HG02571 (cell line): ENCODE results near the gene BDH1.
"Not testable (repeated sequence)": the region's sequence is repeated elsewhere in the genome, so short reads cannot be mapped to it uniquely, and the experiment has no call there.

Source experiments
- ATAC-seq: cut with Tn5 transposase; IDR thresholded peaks from one replicate; pipeline ENCODE4 v1.9.1; 2021; ENCODE audit warnings: mild to moderate bottlenecking, moderate library complexity; ENCODE audit not compliant: unreplicated experiment

BDH1 gene

GRCh38 chr3:197555281-197556261, at the start of gene BDH1:
Gene BDH1 (minus strand): TSS chr3:197555968. CDS start chr3:197546443, 9,525 bp downstream.
- ATAC-seq: peak; percentile 16

GRCh38 chr3:197603317-197603933, 47.7 kb upstream of the BDH1 start:
- ATAC-seq: no peak

GRCh38 chr3:197602351-197602750, 46.6 kb upstream of the BDH1 start:
- ATAC-seq: not testable (repeated sequence)

- ATAC-seq: not testable (repeated sequence)
These were observed 45.7 kb upstream of the BDH1 start for GRCh38 chr3:197601566-197601840.

GRCh38 chr3:197600796-197601565, 45.2 kb upstream of the BDH1 start:
- ATAC-seq: no peak

- peak; percentile 82 for ATAC-seq
These were observed 43.5 kb upstream of the BDH1 start for GRCh38 chr3:197599089-197599765.

- ATAC-seq: no peak
These were observed 42.7 kb upstream of the BDH1 start for GRCh38 chr3:197598404-197598980.

- ATAC-seq: no peak
These were observed 41.6 kb upstream of the BDH1 start for GRCh38 chr3:197597335-197597734.

GRCh38 chr3:197595470-197596185, 39.9 kb upstream of the BDH1 start:
- no peak for ATAC-seq

- ATAC-seq: no peak
These were observed 37.2 kb upstream of the BDH1 start for GRCh38 chr3:197593046-197593380.

GRCh38 chr3:197592361-197593045, 36.7 kb upstream of the BDH1 start:
- no peak for ATAC-seq

GRCh38 chr3:197591816-197592215, 36.0 kb upstream of the BDH1 start:
- no peak for ATAC-seq

GRCh38 chr3:197590313-197590962, 34.7 kb upstream of the BDH1 start:
- no peak for ATAC-seq

GRCh38 chr3:197589545-197589944, 33.8 kb upstream of the BDH1 start:
- no peak for ATAC-seq

- not testable (repeated sequence) for ATAC-seq
These were observed 31.0 kb upstream of the BDH1 start for GRCh38 chr3:197586768-197587167.

GRCh38 chr3:197586181-197586580, 30.4 kb upstream of the BDH1 start:
- no peak for ATAC-seq

GRCh38 chr3:197584733-197585132, 29.0 kb upstream of the BDH1 start:
- ATAC-seq: no peak

GRCh38 chr3:197583371-197583770, 27.6 kb upstream of the BDH1 start:
- ATAC-seq: no peak

- ATAC-seq: no peak
These were observed 24.5 kb upstream of the BDH1 start for GRCh38 chr3:197580253-197580691.
